Suprapubic skin (tissue), 4 donors: ENCODE results near the gene PGLYRP4.

Experiments used
- CTCF ChIP-seq, 2 donors: fragments of 200-600 bp in 1 of 2; fragments of 450-650 bp in 1 of 2; sonication (generic) in 1 of 2; IDR thresholded peaks; one replicate each; pipeline ENCODE4 v1.5.1; 2016 to 2019; ENCODE audit warnings: antibody characterized with exemption in 2 of 2, mild to moderate bottlenecking in 1 of 2, moderate library complexity in 1 of 2
- EP300 ChIP-seq: sonication (generic); formaldehyde crosslinking; IDR thresholded peaks from one replicate; pipeline ENCODE4 v1.6.1; 2017; ENCODE audit warnings: antibody characterized with exemption
- POLR2A ChIP-seq, 2 donors: fragments of 450-650 bp; IDR thresholded peaks; one replicate each; pipeline ENCODE4 v1.6.1; 2017; ENCODE audit warnings: antibody characterized with exemption in 2 of 2, mild to moderate bottlenecking in 2 of 2, moderate library complexity in 2 of 2
- POLR2AphosphoS5 ChIP-seq, 3 donors: sonication (generic); formaldehyde crosslinking; IDR thresholded peaks; one replicate each; pipeline ENCODE4 v1.6.1; 2017; ENCODE audit warnings: antibody characterized with exemption in 3 of 3

DNA sequence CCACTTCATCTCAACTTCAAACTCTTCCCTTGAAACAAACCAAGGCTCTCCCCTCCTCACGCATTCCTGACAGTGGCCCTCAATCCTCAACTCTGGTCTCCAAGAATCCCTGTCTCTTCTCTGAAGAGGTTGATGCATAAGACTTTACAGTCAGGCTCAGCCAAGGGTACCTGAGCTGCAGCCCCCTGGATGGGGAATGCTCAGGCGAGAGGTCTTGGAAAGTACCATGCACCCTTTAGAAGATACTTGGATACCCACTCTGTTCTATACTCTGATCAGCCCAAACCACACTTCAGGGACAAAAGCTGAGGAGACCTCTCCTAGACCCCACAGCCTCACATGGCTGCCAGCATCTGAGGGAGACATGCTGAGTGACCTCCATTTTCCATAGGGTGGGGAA is 35.4 kb downstream of the PGLYRP4 start:
- no peak for TF ChIP-seq CTCF (IDR thresholded peaks at IDR 0.05)
- no peak for TF ChIP-seq POLR2A (IDR thresholded peaks at IDR 0.05)
- no peak for TF ChIP-seq EP300
- TF ChIP-seq POLR2AphosphoS5 (IDR thresholded peaks at IDR 0.05), result no peak
